Ovary (tissue), 3 donors: ENCODE measurements around the gene SPP1.

ENCODE experiments used
- EP300 ChIP-seq: sonication (generic); formaldehyde crosslinking; IDR thresholded peaks from one replicate; pipeline ENCODE4 v1.6.1; 2017; ENCODE audit warnings: antibody characterized with exemption
- POLR2A ChIP-seq: fragments of 450-650 bp; IDR thresholded peaks from one replicate; pipeline ENCODE4 v1.6.1; 2017; ENCODE audit warnings: antibody characterized with exemption, mild to moderate bottlenecking, moderate library complexity
- TF ChIP-seq, protein P1 (sequence below), 3 donors: fragments of 450-650 bp in 2 of 3; fragments of 200-600 bp in 1 of 3; IDR thresholded peaks; one replicate each; pipeline versions ENCODE4 v1.5.1 to v1.8.0; 2016 to 2022; ENCODE audit warnings: antibody characterized with exemption in 3 of 3, mild to moderate bottlenecking in 1 of 3
- donor health status: DM: no; HTN: no; CAD: no.

DNA sequence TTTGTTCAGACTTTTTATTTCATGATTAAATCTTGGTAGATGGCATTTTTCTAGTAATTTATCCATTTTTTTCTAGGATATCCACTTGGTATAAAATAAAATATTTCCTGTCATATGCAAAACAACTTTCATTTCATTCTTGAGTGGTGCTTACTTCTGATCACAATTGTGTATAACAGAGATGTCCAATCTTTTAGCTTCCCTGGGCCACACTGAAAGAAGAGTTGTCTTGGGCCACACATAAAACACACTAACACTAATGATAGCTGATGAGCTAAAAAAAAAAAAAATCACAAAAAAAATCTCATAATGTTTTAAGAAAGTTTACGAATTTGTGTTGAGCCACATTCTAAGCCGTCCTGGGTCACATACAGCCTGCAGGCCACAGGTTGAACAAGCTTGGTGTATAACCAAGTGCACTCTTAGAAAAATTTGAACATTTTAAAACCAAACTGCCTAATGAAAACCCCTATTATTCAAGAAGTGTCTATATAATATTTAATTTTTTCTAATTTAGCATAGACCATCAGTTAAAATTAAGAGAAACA is 41.3 kb upstream of the SPP1 start:
- TF ChIP-seq, protein P1, sequence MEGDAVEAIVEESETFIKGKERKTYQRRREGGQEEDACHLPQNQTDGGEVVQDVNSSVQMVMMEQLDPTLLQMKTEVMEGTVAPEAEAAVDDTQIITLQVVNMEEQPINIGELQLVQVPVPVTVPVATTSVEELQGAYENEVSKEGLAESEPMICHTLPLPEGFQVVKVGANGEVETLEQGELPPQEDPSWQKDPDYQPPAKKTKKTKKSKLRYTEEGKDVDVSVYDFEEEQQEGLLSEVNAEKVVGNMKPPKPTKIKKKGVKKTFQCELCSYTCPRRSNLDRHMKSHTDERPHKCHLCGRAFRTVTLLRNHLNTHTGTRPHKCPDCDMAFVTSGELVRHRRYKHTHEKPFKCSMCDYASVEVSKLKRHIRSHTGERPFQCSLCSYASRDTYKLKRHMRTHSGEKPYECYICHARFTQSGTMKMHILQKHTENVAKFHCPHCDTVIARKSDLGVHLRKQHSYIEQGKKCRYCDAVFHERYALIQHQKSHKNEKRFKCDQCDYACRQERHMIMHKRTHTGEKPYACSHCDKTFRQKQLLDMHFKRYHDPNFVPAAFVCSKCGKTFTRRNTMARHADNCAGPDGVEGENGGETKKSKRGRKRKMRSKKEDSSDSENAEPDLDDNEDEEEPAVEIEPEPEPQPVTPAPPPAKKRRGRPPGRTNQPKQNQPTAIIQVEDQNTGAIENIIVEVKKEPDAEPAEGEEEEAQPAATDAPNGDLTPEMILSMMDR (IDR thresholded peaks at IDR 0.05) = no peak
- TF ChIP-seq POLR2A (no peak), EP300 (no peak)
